SK-N-MC (cell line): Measurements from ENCODE around the gene TRAM2.

Experiments
- EZH2 ChIP-seq: fragments of 200-600 bp; sonication (generic); IDR thresholded peaks from one replicate; pipeline ENCODE4 v1.6.1; 2017; ENCODE audit warnings: antibody characterized with exemption
- POLR2AphosphoS5 ChIP-seq: IDR thresholded peaks from 2 replicates; pipeline ENCODE4 v1.6.1; 2012; ENCODE audit warnings: mild to moderate bottlenecking, low read depth, low read length, borderline replicate concordance

- no peak for TF ChIP-seq POLR2AphosphoS5
- TF ChIP-seq EZH2, result no peak
These were observed 42.5 kb downstream of the TRAM2 start for GRCh38 chr6:52534363-52534762.
